ENCODE data around the gene KNOP1. TPM values are rescaled to one million over a fixed set of nuclear protein-coding genes. Genes with fewer than 3 reads are reported as not detected.

Gene KNOP1, protein sequence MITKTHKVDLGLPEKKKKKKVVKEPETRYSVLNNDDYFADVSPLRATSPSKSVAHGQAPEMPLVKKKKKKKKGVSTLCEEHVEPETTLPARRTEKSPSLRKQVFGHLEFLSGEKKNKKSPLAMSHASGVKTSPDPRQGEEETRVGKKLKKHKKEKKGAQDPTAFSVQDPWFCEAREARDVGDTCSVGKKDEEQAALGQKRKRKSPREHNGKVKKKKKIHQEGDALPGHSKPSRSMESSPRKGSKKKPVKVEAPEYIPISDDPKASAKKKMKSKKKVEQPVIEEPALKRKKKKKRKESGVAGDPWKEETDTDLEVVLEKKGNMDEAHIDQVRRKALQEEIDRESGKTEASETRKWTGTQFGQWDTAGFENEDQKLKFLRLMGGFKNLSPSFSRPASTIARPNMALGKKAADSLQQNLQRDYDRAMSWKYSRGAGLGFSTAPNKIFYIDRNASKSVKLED
- 10 to 100 TPM; 43.6 to 45.2 (median 44.1) TPM for polyA plus RNA-seq (ENCODE audit: insufficient read length in 3 of 3)

- peak; percentile 77 to 84 (median 80) for DNase-seq (ENCODE audit: low read depth in 3 of 3, low spot score in 2 of 3)
Observed at GRCh38 chr16:19717741-19718623, at the start of gene KNOP1, which contains the start of gene IQCK. Gene KNOP1 (minus strand): TSS chr16:19718227. CDS start chr16:19715035, 3,192 bp downstream. Gene IQCK (plus strand): TSS chr16:19718271. CDS start chr16:19718307, 36 bp downstream.

- DNase-seq (ENCODE audit: low read depth in 3 of 3, low spot score in 2 of 3): no peak
Observed at GRCh38 chr16:19767497-19767896, 49.5 kb upstream of the KNOP1 start.

DNA sequence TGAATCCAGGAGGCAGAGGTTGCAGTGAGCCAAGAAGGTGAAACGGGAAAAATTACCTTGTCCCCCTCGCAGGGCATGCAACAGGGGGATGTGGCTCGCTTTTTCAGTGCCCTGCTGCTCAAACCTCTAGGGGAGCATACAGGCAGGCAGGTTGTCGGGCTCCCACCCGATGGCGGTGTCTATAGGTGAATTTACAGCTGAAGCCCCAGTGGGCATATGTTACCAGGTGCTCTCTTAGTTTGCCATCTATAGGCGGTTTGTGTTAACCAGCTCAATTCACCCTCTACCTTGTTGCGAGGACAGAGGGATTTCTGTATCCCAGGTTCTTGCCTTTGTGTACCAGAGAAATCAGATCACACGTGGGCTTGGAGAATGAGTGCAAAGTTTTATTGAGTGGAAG, 49.0 kb upstream of the KNOP1 start:
- DNase-seq (ENCODE audit: low read depth in 3 of 3, low spot score in 2 of 3): no peak

DNA sequence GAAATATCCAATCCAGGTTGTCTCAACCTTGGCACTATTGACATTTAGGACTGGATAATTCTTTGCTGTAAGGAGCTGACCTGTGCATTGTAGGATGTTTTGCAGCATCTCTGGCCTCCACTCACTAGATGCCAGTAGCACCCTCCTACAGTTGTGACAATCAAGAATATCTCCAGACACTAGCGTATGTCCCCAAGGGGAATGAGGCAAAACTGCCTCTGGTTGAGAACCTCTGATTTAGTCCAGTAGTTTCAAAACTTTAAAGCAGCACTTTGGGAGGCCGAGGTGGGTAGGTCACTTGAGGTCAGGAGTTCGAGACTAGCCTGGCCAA, 48.5 kb upstream of the KNOP1 start:
- DNase-seq (ENCODE audit: low read depth in 3 of 3, low spot score in 2 of 3): no peak

GRCh38 chr16:19765860-19766553, 48.0 kb upstream of the KNOP1 start:
- DNase-seq (ENCODE audit: low read depth in 3 of 3, low spot score in 2 of 3): no peak

DNA sequence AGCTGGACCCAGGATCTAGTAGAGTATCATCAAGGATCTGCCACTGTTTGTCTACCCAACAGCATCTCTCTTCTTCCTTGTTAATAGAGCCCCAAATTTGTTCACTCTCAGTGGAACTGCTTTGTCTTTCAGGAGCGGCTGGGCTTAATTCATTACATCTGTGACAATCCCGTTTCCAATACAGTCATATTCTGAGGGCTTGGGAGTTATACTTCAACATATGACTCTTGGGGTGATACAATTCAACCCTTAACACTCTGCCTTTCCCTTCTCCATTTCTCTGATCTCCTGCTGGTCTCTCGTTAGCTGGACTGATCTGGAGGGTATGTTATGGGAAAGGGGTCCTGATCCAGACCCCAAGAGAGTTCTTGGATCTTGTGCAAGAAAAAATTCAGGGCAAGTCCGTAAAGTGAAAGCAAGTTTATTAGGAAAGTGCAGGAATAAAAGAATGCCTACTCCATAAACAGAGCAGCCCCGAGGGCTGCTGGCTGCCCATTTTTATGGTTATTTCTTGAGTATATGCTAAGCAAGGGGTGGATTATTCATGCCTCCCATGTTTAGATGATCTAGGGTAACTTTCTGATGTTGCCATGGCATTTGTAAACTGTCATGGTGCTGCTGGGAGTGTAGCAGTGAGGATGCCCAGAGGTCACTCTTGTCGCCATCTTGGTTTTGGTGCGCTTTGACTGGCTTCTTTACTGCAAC, 42.5 kb upstream of the KNOP1 start:
- no peak for DNase-seq (ENCODE audit: low read depth in 3 of 3, low spot score in 2 of 3)

DNA sequence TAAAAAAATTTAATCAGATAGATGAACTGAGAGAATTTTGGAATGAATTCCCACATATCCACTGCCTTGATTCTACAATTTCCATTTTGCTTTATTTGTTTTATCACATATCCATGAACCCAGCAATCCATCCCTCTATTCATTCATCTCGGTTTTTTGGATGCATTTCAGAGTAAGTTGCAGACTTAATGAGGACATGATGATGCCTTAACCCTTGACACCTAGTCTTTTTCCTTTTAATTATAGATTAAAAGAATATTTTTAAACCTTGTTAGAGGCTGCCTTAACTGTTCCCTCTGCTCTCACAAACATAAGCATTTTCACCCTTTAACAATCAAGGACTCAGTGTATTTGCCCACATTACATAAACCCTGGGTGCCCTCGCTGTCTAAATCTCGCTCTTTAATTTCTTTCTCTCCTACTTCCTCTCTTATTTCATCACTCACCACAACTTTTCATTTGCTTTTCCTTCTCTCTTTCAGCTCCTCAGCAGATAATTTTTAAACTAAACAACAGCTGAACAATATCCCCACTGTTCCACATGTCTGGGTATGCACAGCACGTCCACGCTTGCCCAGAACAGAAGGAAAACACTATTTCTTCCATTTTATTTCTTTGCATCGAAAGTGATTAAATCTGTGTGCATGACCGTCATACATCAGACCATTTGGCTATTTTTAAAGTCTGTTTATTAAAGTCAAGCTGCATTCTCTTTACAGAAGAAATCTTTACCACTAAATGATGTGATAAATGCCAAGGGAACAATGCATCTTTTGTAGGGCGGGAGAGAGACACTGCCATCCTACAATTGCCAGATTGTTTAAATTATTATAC, 40.0 kb upstream of the KNOP1 start:
- DNase-seq (ENCODE audit: low read depth in 3 of 3, low spot score in 2 of 3): no peak

- DNase-seq (ENCODE audit: low read depth in 3 of 3, low spot score in 2 of 3): no peak
Observed at GRCh38 chr16:19757026-19757425, 39.0 kb upstream of the KNOP1 start.

DNA sequence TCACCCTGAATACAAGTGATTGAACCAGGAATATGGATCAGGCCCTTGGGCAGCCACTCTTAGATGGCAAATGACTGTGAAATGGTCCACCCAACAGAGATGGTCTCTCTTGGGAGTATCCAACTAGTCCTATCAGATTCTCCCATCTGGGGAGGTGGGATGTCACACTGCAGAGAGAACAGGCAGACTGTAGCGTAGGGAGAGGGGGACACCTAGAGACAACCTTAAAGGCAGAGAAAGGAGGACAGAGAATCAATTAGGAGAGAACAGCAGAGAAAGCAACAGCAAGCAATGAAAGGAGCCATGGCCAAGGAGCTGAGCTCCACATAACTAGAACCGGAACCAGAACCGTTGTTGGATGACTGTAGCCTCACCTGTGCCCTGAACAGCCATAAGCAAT, 37.2 kb upstream of the KNOP1 start:
- no peak for DNase-seq (ENCODE audit: low read depth in 3 of 3, low spot score in 2 of 3)

GRCh38 chr16:19754644-19755036, 36.6 kb upstream of the KNOP1 start:
- DNase-seq (ENCODE audit: low read depth in 3 of 3, low spot score in 2 of 3): no peak

DNA sequence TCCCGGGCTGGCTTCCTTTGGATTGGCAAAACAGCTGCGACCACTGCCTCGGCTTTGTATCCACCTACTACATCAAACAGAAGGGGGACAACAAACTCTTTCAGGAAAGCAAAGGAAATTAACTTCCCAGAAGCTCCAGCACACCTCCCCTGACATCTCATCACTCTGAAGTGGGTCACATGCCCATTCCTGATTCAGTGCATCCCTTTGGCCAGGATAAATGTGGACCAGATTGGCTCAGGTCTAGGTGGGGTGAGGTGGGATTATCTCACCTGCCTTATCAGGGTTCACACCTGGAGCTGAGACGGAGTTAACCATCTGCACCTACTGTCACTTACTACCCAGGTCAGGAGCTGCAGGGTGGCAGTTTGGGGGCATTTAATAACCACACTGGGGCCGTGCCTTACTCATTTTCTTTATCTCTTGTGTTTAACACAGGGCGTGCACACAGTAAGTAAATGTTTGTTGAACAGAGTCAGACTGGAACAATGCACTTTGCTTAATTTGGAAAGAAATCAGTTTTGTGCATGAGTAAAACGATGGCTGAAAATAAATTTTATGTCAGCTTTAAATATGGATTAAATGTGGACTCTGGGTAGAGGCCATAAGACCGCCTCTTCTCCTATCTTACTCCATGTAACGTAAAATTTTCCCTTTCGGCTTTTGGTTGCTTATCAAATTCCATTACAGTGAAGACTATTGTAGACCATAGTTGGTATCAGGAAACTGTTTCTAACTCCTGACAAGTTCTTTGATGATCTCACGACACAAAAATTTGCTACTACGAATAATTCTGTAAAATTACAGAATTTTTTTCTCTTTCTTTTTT, 36.0 kb upstream of the KNOP1 start:
- no peak for DNase-seq (ENCODE audit: low read depth in 3 of 3, low spot score in 2 of 3)

- no peak for DNase-seq (ENCODE audit: low read depth in 3 of 3, low spot score in 2 of 3)
Observed at GRCh38 chr16:19751478-19752385, 33.7 kb upstream of the KNOP1 start.

- no peak for DNase-seq (ENCODE audit: low read depth in 3 of 3, low spot score in 2 of 3)
Observed at GRCh38 chr16:19749571-19750080, 31.6 kb upstream of the KNOP1 start.

- no peak for DNase-seq (ENCODE audit: low read depth in 3 of 3, low spot score in 2 of 3)
Observed at GRCh38 chr16:19748389-19749168, 30.6 kb upstream of the KNOP1 start.

GRCh38 chr16:19746561-19746960, 28.5 kb upstream of the KNOP1 start:
- DNase-seq (ENCODE audit: low read depth in 3 of 3, low spot score in 2 of 3): no peak

GRCh38 chr16:19745286-19746010, 27.4 kb upstream of the KNOP1 start:
- no peak for DNase-seq (ENCODE audit: low read depth in 3 of 3, low spot score in 2 of 3)
